OCI-LY1 (cell line): ENCODE measurements around the gene C16orf74.

Experiments used
- H2AFZ ChIP-seq: fragments of 200-600 bp; sonication (generic), shearing (Covaris generic); 2 replicates; pipeline ENCODE4 v1.6.0; 2014; ENCODE audit warnings: antibody characterized with exemption, mild to moderate bottlenecking, low read length
- H3F3A ChIP-seq: fragments of 200-600 bp; sonication (generic), shearing (Covaris generic); 2 replicates; pipeline ENCODE4 v1.6.0; 2014; ENCODE audit warnings: mild to moderate bottlenecking, antibody characterized with exemption, low read length, moderate library complexity; ENCODE audit not compliant: insufficient read depth
- H3K27ac ChIP-seq: fragments of 200-600 bp; sonication (generic); 2 replicates; pipeline ENCODE4 v1.5.1; 2014; ENCODE audit warnings: low read length, mixed run types, mild to moderate bottlenecking, low read depth; ENCODE audit not compliant: poor library complexity, severe bottlenecking
- H3K27me3 ChIP-seq: fragments of 200-600 bp; sonication (generic); 2 replicates; pipeline ENCODE4 v1.6.0; 2014; ENCODE audit warnings: antibody characterized with exemption, mild to moderate bottlenecking, low read length, moderate library complexity; ENCODE audit not compliant: insufficient read depth
- H3K36me3 ChIP-seq: fragments of 200-600 bp; sonication (generic); 2 replicates; pipeline ENCODE4 v1.6.1; 2014; ENCODE audit warnings: mild to moderate bottlenecking, antibody characterized with exemption, low read length, moderate library complexity, mixed read lengths; ENCODE audit not compliant: insufficient read depth
- H3K4me1 ChIP-seq: fragments of 200-600 bp; sonication (generic); 2 replicates; pipeline ENCODE4 v1.5.1; 2014; ENCODE audit warnings: mild to moderate bottlenecking, low read length, moderate library complexity; ENCODE audit not compliant: insufficient read depth, severe bottlenecking
- H3K4me2 ChIP-seq: fragments of 200-600 bp; sonication (generic), shearing (Covaris generic); 2 replicates; pipeline ENCODE4 v1.6.1; 2014; ENCODE audit warnings: low read length
- H3K4me3 ChIP-seq: fragments of 200-600 bp; sonication (generic); 2 replicates; pipeline ENCODE4 v1.5.1; 2014; ENCODE audit warnings: low read length, low read depth, mild to moderate bottlenecking, mixed read lengths; ENCODE audit not compliant: poor library complexity, severe bottlenecking
- H3K79me2 ChIP-seq: fragments of 200-600 bp; shearing (Covaris generic); 2 replicates; pipeline ENCODE4 v1.6.1; 2016; ENCODE audit warnings: mixed run types, low read length, mixed read lengths; ENCODE audit not compliant: insufficient read depth
- H3K9ac ChIP-seq: fragments of 200-600 bp; sonication (generic), shearing (Covaris generic); 2 replicates; pipeline ENCODE4 v1.6.1; 2014; ENCODE audit warnings: mild to moderate bottlenecking, low read length, mixed read lengths
- H3K9me2 ChIP-seq: fragments of 200-600 bp; sonication (generic), shearing (Covaris generic); 2 replicates; pipeline ENCODE4 v1.6.1; 2014; ENCODE audit warnings: low read depth, mild to moderate bottlenecking, low read length, mixed read lengths
- H3K9me3 ChIP-seq: fragments of 200-600 bp; shearing (Covaris generic); 2 replicates; pipeline ENCODE4 v1.6.1; 2014; ENCODE audit warnings: low read length, mixed read lengths
- H4K20me1 ChIP-seq: fragments of 200-600 bp; sonication (generic), shearing (Covaris generic); 2 replicates; pipeline ENCODE4 v1.6.0; 2016; ENCODE audit warnings: mild to moderate bottlenecking, low read length; ENCODE audit not compliant: insufficient read depth
- EZH2 ChIP-seq: fragments of 200-600 bp; sonication (generic), shearing (Covaris generic); IDR thresholded peaks from 2 replicates; pipeline ENCODE4 v1.8.0; 2017; ENCODE audit warnings: borderline replicate concordance, mixed run types, mild to moderate bottlenecking, antibody characterized with exemption, low read length, moderate library complexity, mixed read lengths
- TF ChIP-seq, protein P1 (sequence below): fragments of 200-600 bp; sonication (generic), shearing (Covaris generic); IDR thresholded peaks from 2 replicates; pipeline ENCODE4 v1.5.1; 2017; ENCODE audit warnings: mild to moderate bottlenecking, antibody characterized with exemption, low read length, moderate library complexity, mixed read lengths

Gene C16orf74

DNA sequence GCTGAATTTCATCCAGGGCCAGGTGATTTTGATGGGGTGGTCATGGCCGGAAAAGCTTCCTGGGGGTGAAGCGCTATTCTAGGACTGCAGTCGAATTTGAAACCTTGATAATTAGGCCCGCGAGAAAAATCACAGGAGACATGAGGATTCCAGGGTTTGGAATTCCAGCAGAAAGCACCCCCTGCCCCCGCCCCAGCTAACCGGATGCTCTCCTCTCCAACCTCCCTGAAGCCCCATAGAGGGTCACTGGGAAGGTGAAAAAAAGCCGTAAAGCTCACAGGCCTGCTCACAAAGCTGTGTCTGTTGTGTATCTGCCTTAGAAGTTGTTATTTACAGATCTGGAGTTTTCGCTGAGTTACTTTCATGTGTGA is 61.0 kb downstream of the C16orf74 start:
- H3K9me2 ChIP-seq, result no peaks in the 10 kb centered on the region
- no peak for TF ChIP-seq EZH2
- TF ChIP-seq, protein P1, sequence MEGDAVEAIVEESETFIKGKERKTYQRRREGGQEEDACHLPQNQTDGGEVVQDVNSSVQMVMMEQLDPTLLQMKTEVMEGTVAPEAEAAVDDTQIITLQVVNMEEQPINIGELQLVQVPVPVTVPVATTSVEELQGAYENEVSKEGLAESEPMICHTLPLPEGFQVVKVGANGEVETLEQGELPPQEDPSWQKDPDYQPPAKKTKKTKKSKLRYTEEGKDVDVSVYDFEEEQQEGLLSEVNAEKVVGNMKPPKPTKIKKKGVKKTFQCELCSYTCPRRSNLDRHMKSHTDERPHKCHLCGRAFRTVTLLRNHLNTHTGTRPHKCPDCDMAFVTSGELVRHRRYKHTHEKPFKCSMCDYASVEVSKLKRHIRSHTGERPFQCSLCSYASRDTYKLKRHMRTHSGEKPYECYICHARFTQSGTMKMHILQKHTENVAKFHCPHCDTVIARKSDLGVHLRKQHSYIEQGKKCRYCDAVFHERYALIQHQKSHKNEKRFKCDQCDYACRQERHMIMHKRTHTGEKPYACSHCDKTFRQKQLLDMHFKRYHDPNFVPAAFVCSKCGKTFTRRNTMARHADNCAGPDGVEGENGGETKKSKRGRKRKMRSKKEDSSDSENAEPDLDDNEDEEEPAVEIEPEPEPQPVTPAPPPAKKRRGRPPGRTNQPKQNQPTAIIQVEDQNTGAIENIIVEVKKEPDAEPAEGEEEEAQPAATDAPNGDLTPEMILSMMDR, result no peak

GRCh38 chr16:85689285-85689949 is 61.5 kb downstream of the C16orf74 start:
- no peak overlapping the region for H3K27ac ChIP-seq

More for the DNA sequence above, 61.0 kb downstream of the C16orf74 start:
- Histone ChIP-seq H3K27ac (no peak overlapping the region), H3K27me3 (no peaks in the 10 kb centered on the region), H3K4me1 (peaks cover 38% of the 10 kb centered on the region), H3K4me3 (no peak overlapping the region), H2AFZ (no peak overlapping the region), H3K79me2 (no peaks in the 10 kb centered on the region; the same call in 1 of the 2 replicates), H4K20me1 (no peaks in the 10 kb centered on the region), H3K36me3 (peaks cover 4% of the 10 kb centered on the region; the same call in 1 of the 2 replicates), H3K9me3 (no peaks in the 10 kb centered on the region), H3F3A (peaks cover 3% of the 10 kb centered on the region; the same call in 1 of the 2 replicates), H3K4me2 (peak overlapping the region; percentile 67; the same call in 1 of the 2 replicates), H3K9ac (no peak overlapping the region)

DNA sequence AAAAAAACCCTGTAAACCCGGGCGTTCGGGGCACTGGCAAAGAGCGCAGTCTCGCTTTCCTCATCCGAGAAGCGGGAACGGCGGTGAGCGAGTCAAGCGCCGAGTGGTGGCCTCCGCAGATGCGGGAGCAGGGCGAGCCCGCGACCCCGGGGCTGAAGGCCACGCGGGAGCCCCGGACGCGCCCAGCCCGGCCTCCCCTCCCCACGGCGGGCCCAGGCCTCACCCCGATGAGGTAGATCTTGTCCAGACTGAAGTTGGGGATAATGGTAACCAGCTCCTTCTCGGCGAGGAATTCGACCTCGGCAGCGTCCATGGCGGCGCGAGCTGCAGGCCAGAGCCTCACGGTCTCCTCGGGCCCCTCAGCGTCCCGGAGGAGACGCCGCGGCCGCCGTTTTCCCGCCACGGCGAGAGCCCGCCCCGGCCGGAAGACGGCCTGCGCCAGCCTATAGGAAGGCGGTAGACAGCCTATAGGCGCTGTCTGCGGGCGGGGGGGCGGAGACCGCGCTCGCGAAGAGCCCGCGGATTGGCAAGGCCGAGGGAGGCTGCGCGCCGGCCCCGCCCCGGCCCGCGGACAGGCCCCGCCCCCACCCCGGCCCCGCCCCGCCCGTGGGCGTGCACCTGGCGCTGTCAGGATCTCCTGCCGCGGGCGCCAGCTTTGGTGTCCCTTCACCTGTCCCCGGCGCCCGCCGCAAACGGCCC is 62.2 kb downstream of the C16orf74 start, which contains the start of gene GINS2:
GINS2 (minus strand) TSS at position 369 of the 699 bp plus-strand sequence; CDS start at position 313, 56 bp downstream.
- no peak within 1 kb of the TSS for H2AFZ ChIP-seq
- no peaks in the 10 kb centered on the region for H4K20me1 ChIP-seq
- no peaks in the 10 kb centered on the region for H3K27me3 ChIP-seq
- H3K4me2 ChIP-seq, result peak within 1 kb of the TSS; percentile 67
- H3K9me3 ChIP-seq, result no peaks in the 10 kb centered on the region
- H3K36me3 ChIP-seq, result peaks cover 15% of the 10 kb centered on the region; the same call in 1 of the 2 replicates
- TF ChIP-seq EZH2, result no peak
- TF ChIP-seq, protein P1, result no peak
- peak within 1 kb of the TSS; percentile 81 for H3K4me3 ChIP-seq
- peaks cover 3% of the 10 kb centered on the region; the same call in 1 of the 2 replicates for H3F3A ChIP-seq
- peak within 1 kb of the TSS; percentile 77 for H3K9ac ChIP-seq
- peak within 1 kb of the TSS; percentile 82 for H3K27ac ChIP-seq
- peaks cover 4% of the 10 kb centered on the region for H3K79me2 ChIP-seq
- H3K9me2 ChIP-seq, result no peaks in the 10 kb centered on the region
- peaks cover 40% of the 10 kb centered on the region for H3K4me1 ChIP-seq

More at GRCh38 chr16:85689285-85689949, 61.5 kb downstream of the C16orf74 start:
- H3K9me2 ChIP-seq, result no peaks in the 10 kb centered on the region
- TF ChIP-seq EZH2, result no peak
- TF ChIP-seq, protein P1, result no peak
- peak overlapping the region; percentile 20; the same call in 1 of the 2 replicates for H3K9ac ChIP-seq
- peaks cover 8% of the 10 kb centered on the region; the same call in 1 of the 2 replicates for H3K36me3 ChIP-seq
- peaks cover 3% of the 10 kb centered on the region; the same call in 1 of the 2 replicates for H3F3A ChIP-seq
- peaks cover 1% of the 10 kb centered on the region for H3K79me2 ChIP-seq
- H3K9me3 ChIP-seq, result no peaks in the 10 kb centered on the region
- H3K27me3 ChIP-seq, result no peaks in the 10 kb centered on the region
- H3K4me2 ChIP-seq, result peak overlapping the region; percentile 67
- no peak overlapping the region for H2AFZ ChIP-seq
- H3K4me3 ChIP-seq, result peak overlapping the region; percentile 53
- peaks cover 40% of the 10 kb centered on the region for H3K4me1 ChIP-seq
- H4K20me1 ChIP-seq, result no peaks in the 10 kb centered on the region
